HG02798 (cell line): ENCODE results near the gene BTF3.

Experiments used
- ATAC-seq: cut with Tn5 transposase; IDR thresholded peaks from one replicate; pipeline ENCODE4 v1.9.1; 2021; ENCODE audit warnings: mild to moderate bottlenecking; ENCODE audit not compliant: unreplicated experiment, poor library complexity

The BTF3 gene

DNA sequence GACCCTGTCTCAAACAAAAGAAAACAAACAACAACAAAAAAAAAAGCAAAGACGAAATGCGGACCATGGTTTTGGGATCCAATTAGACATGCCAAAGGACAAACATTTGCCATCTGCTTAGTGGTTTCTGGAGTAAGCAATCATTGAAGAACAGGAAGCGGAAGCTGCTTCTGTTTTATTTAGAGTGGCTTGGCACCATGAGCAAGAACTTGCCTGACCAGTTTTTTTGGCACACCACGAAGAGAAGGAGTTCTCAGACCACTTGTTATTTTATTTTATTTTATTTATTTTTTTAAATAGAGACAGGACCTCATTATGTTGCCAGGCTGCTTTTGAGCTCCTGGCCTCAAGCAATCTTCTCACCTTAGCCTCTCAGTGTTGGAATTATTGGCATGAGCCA lies 17.0 kb downstream of the BTF3 start:
- no peak for ATAC-seq

DNA sequence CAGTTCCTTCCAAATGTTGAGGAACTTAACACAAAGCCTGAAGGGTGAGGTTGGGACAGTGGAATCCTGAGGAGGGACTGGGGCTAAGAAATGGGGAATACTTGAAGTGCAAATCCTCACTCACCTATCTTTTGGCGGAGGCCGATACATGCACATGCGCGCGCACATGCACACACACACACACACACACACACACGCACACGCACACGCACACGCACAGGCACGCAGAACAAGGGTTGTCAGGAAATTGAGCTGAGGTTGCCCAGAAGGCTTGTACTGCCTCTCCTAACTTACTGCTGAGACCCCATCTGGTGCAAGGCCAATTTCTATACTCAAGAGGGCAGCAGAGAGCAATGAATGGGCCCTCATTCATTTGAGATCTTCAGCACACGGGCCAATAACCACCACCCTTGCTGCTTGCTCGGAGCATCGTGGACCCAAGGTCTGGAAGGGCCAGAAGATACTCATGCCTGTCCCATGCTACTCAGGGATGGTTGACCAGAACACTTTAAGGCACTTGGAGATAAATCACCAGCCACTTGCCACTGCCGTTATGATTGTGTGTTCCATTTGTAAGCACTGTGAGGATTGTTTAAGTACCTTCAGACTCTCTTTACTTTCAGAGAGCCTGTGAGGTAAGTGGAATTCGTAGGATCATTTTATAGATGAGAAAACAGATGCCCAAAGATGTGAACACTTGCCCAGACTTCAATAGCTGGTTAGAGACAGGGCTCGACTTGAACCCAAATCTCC lies 21.5 kb downstream of the BTF3 start:
- peak; percentile 96 for ATAC-seq

DNA sequence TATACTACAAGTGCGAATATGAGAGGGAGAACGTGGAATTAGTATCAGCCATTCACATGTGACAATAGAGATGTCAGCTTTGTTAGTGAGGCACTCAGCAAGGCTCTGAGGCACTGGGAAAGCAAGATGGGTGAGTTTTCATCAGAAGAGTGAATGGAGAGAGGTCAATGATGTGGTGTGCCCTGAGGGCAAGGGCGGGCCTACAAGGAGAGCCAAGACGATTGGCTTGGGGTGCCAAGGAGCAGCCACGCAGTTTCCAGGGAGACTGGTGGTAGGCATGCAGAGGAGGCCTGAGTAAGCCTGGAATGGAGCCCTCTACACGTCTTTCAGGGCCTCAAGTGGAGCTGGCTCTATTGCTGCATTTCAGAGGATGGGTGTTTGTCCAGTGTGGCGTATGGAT lies 24.7 kb downstream of the BTF3 start:
- ATAC-seq, result no peak

DNA sequence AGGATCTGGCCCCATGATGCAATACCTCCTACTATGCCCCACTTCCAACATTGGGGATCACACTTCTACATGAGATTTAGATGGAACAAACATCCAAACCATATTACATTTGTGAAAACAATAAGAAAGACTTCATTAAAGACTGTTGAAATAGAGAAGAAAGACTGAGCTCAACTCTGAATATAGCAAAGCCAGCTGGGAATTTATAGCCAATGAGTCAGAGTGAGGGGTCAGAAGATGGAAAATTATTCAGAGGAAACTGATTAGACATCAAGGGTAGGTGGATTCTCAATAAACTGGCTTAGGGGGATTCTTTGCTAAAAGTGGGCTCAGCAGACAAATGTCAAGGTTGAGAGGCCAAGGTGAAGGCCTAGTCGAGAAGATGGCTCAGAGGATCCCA lies 25.6 kb downstream of the BTF3 start:
- no peak for ATAC-seq

DNA sequence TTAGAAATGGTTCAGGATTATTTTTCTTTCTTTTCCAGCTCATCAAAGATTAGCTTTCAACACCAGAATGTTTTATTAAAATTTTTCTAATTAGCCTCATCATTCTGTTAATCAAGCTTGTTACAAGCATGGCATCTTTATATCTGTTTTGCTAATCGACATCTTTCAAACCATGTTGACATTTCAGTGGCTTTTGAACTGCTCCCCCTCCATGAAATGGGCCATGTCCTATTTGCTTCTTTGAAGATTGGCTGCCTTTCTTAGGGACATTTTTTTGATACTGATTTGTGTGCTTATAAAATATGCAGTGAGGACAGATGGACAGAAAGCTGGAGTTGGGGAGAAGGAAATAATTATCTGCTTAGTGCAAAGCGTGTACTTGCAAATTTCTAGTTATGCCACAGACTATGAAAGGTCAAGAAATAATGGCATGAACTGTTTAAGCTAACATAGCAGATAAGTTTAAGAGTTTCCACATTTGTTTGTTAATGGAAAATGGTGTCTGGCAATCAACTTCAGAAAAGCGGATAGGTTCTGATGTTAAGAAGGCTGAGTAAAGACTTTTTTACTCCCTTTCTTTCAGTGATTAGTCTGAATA lies 27.5 kb downstream of the BTF3 start:
- no peak for ATAC-seq

DNA sequence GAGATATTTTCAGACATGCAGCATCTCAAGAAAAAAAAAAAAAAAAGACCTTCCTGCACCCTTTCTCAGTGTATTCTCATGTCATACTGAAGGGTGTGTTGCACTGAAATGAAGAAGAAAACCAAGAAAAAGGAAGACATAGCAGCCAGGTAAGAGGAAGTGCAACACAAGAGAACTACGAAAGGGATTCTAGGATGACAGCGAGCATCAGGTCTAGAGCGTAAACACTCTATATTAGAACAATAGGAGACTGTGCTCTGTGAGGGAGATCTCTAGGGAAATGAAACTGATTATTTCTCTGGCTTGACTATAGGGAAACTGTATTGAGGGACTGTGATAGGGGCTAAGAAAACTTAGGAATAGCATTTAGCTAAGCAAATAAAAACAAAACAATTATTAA lies 30.0 kb downstream of the BTF3 start:
- no peak for ATAC-seq

DNA sequence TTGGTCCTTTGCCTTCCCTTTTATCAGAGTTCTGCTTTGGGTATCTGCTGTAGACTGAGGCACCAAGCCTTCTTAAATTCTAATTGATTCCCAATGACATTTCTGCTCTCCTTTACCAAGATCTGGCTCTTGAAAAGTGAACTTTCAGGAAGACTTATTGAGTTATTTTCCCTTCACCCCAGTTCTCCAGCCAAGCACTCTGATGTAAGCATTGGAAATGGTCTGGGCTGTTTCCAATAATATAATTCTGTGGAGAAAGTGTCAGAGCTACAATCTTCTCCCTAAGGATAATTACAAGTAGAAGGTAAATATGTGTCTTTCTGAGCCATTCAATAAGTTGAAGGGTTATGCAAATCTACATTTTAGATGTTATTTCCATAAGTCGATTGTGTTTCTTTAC lies 30.8 kb downstream of the BTF3 start:
- ATAC-seq, result no peak

DNA sequence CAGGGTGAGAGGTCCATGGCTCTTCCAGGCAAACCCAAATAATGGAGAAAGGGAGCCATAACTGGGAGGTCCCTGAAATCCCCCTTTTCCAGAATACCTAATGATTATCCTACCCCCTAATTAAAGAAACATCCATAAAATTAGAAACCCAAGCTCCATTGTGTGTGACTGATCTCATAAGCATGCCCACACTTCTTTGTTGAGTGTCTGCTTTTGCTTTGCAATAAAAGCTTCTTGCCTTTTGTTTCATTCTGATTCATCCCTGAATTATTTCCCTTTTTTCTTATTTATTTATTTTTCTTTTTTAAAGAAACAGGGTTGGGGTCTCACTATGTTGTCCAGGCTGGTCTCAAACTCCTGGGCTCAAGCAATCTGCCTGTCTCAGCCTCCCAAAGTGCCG lies 33.1 kb downstream of the BTF3 start:
- ATAC-seq, result no peak

DNA sequence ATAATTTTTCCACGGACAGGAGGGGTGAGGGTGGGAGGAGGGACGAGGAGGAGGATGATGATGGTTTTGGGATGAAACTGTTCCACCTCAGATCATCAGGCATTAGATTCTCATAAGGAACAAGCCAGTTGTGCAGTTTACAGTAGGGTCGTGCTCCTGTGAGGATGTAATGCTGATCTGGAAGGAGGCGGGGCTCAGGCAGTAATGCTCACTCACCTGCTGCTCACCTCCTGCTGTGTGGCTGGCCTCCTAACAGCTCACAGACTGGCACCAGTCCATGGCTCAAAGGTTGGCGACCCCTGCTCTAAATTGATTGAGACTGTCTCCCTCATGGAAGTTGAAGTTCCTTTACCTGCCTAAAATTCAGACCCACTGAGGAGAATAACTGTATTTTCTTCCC lies 34.0 kb downstream of the BTF3 start:
- ATAC-seq, result no peak

DNA sequence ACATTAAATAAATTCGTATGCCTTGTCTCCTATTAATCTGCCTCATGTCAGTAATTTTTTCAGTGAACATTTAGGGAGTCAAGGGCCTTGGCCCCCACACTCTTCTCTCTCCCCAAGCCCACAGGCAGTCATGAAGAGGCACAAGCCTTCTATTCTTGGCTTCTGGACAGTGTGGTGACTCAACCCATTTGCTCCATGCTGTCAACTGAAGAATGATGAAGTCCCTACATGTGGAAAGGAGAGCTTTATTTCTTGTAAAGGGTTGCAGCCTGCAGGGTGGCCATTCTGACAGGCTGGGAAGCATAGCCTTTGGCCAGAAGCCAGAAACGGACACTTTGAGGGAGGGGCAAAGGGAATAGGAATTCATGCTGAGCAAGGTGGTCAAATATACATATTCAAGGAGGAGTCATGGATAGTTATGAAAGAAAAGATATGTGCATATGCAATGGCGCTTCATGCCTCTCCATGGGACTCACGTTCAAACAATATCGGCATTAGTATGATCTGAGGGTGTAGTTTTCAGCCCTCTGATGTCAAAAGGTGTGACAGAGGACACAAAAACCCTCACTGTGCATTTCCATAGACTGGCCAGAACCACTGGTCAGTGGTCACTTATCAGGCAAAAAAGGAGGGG lies 35.9 kb downstream of the BTF3 start:
- ATAC-seq, result no peak

DNA sequence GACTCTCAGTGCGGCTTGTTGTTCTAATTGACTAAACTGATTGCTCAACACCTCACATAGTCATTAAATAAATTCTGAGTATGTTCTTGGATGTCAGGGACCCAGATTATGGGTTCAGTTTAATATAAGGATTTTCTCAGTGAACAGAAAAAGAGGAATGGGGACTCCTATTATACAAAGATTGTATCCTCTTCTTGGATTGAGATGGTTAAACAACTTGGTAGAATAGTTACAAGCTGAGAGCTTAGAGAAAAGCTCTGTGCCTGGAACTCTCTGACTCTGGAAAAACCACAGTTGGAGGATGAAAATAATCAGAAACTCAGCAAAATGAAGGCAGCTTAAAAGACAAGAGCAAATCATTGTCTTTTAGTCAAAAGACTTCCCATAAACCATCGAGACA lies 36.7 kb downstream of the BTF3 start:
- no peak for ATAC-seq

DNA sequence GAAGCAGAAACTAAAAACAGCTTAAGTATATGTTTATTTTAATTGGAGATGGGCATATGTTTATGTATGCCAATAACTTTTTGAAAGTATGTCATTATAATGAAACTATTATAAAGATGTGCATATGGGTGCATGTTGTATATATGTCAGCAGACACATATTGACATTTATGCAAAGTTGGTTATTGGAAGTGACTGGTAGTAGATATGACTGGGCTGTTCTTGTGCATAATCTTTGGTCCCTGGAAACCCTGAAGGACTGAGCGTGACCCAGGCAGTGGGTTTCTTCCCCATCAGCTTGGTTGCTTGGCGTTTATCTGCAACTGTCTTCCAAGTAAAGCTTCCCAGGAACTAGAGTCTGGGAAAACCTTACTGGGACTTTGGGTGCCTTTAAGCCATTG lies 41.5 kb downstream of the BTF3 start:
- no peak for ATAC-seq

DNA sequence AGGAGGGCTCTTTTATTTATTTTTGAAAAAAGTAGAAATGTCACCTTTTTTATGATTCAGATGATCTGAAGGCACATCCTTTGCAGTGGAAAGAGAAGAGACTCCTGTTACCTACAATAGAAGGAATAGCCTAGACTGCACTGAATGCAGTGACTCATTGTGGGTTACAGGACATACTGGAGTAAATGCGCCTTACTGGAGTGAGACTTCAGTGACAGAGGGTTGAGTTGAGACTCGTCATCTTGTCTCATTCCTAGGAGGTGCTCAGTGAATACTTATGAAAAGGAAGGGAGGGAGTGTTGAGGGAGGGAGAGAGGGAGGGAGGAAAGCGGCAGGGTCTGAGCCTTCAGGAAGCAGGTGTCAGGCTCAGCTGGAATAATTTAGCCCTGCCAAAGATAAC lies 42.0 kb downstream of the BTF3 start:
- no peak for ATAC-seq

DNA sequence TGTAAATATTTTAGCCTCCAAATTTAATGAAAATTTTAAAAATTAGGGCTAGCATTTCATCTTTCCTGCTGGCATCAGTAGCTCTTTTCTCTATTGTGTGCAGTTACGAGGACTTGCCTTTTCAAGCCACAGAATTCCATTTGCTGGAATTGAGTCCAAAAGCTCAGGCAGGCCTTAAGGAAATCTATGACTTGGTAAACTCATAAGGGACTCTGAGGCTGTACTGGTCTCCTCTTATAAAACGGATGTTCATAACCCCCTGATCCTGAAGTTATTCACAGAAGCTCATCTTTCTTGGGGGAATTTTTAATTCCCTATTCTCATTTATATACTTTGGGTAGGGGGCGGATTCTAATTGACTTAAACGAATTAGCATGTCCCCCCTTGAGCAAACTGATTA lies 43.8 kb downstream of the BTF3 start:
- no peak for ATAC-seq

DNA sequence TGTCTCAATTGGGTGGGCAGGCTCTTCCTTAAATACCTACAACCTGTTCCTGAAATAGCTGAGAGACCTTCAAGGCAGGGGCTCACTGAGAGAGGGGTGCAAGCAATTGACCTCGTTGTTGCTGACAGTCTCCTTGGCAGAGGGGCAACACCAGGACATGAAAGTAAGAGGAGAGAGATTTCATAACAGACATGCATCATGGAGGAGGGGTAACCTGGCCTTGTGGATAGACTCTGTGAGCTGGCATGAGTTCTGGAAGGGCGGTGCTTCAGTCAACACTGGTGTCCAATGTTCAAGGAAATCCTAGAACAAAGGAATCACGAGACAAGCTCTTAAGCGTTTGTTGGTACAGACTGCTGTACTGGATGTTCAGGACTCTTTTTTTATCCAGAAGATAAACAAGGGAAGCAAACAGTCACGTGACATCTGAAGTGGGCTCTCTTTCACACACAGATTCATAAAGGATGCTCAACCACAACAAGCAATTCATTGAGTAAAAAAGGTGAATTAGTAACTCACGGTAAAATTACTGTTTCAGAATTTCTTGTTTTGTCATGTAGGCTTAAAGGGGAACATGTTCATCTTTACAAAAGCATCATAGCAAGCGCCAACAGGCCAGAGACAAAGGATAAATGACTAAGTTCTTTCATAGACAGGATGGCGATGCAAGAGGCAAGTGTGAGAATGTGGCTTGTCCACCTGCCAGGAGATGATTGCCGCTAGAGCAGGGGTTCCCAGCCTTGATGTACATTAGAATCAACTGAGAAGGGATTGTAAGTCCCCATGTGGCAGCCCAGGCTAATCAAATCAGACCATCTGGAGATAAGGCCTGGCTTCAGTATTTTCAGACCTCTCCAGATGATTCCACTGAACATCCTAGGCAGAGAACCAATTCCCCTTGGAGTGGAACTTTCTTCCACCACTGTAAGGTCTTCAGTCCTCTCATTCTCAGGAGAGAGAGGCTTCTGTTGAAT lies 46.5 kb downstream of the BTF3 start:
- ATAC-seq, result no peak

DNA sequence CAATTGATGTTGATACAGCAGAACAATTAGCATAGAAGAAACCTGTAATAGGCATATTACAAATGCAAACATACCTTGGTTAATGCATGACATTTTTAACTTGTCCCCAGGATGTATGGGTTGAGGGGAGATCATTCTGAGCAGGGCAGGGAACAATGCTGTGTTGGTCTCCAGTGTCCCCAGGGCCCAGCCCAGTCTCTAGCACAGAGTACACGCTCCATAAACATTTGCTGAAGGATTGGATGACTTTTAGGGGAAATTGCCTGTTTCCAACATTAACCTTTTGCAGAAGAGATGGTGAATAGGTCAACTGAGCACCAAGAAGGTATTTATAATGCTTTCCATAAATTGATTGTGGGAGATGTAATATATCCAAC lies 47.1 kb downstream of the BTF3 start:
- ATAC-seq, result no peak

DNA sequence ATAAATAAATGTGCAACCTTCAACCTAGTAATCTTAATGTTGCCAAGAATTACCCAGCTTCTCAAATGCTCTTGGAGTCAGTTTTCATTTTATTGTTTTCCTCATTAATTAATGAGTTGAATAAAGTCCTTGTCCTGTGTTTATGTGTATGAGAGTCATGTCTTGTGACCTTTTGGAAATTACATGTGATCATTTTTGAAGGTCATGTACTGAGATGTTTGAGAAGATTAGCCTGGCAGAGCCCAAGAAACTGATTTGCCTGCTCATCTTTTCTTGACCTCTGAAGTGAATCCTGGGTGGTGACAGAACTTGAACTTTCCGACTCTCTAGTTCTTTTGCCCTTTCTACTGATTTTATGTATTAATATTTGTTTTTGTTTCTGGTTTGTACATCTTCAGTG lies 51.8 kb downstream of the BTF3 start:
- no peak for ATAC-seq

DNA sequence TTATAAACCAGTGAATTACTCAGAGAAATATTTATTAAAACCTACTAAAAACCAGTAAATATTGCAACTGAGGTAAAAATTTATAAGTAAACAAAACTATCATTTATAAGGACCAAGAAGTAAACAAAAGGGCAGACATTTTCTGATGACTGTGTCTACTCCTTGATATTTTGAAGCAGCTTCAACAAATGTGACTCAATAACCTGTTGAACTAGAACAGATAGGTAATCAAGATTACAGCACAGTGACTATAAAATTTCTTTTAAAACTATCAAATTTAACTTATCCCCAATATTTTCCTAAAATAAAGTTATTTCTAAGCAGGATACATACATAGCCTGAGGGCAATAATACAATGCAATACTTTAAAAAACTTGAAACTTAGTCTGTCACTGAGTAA lies 54.4 kb downstream of the BTF3 start:
- no peak for ATAC-seq
